GM12878 (cell line): ENCODE measurements around the gene PNMA8C. TPM values are rescaled to one million over a fixed set of nuclear protein-coding genes. Genes with fewer than 3 reads are reported as not detected.

Experiments
- ATAC-seq: fragments of 200-7000 bp; cut with Tn5 transposase; 3 replicates; pipeline ENCODE4 v1.9.1; 2020; ENCODE audit warnings: mild to moderate bottlenecking, moderate library complexity
- BruUV-seq: library from RNA; stranded (reverse); fragments of 400-500 nt; replicated peaks from 2 replicates; lab custom pipeline; 2021; lab: Mats Ljungman, UMichigan
- CTCF ChIA-PET: fragments of 300-600 bp; sonication (Branson Sonifier 250); formaldehyde crosslinking; extraction: SDS; loops from one replicate; lab custom pipeline; 2021; ENCODE audit warnings: inconsistent platforms; lab: Yijun Ruan, JAX
- POLR2A ChIA-PET: fragments of 350-600 bp; formaldehyde crosslinking; extraction: SDS; loops from one replicate; lab custom pipeline; 2021; ENCODE audit warnings: inconsistent platforms; lab: Charles Lee
- RAD21 ChIA-PET: fragments of 300-600 bp; sonication (Branson Sonifier 250); formaldehyde crosslinking; loops from one replicate; lab custom pipeline; 2023; ENCODE audit warnings: antibody characterized with exemption; ENCODE audit not compliant: unreplicated experiment; lab: Charles Lee
- SMC1A ChIA-PET: fragments of 300-600 bp; sonication (Branson Sonifier 250); formaldehyde crosslinking; loops from one replicate; lab custom pipeline; 2023; ENCODE audit not compliant: unreplicated experiment, uncharacterized antibody; lab: Charles Lee
- DNase-seq: peaks from one replicate; pipeline ENCODE4 v3.0.0-alpha.2; 2011; ENCODE audit warnings: low read depth, low spot score
- FAIRE-seq: peaks from 3 replicates; lab custom pipeline; 2011; peaks lifted over from hg19 to GRCh38; lab: Jason Lieb, UNC
- H2AFZ ChIP-seq: 2 replicates; pipeline ENCODE4 v1.6.0; 2011; ENCODE audit warnings: low read depth, low read length, control low read depth; ENCODE audit not compliant: control insufficient read depth
- H3K27ac ChIP-seq: 2 replicates; pipeline ENCODE4 v1.5.1; 2011; ENCODE audit warnings: control low read depth; ENCODE audit not compliant: control insufficient read depth, insufficient read depth
- H3K27me3 ChIP-seq, 2 experiments: replicated peaks in 1 of 2; 2 replicates each; pipeline versions ENCODE4 v1.6.0 to v1.6.1; 2011; ENCODE audit warnings: low read length in 1 of 2; ENCODE audit not compliant: control insufficient read depth in 2 of 2, insufficient read depth in 2 of 2
- H3K36me3 ChIP-seq, 2 experiments: 2 replicates each; pipeline ENCODE4 v1.5.1; 2011; ENCODE audit warnings: low read length in 1 of 2; ENCODE audit not compliant: control insufficient read depth in 2 of 2, insufficient read depth in 2 of 2
- H3K4me1 ChIP-seq: 2 replicates; pipeline ENCODE4 v1.6.1; 2011; ENCODE audit warnings: mild to moderate bottlenecking, low read length, moderate library complexity, mixed read lengths; ENCODE audit not compliant: control insufficient read depth, insufficient read depth
- H3K4me2 ChIP-seq: 2 replicates; pipeline ENCODE4 v1.6.0; 2011; ENCODE audit warnings: control low read depth; ENCODE audit not compliant: control insufficient read depth, insufficient read depth
- H3K4me3 ChIP-seq: fragments of 200-600 bp; sonication (generic); 2 replicates; pipeline ENCODE4 v1.5.1; 2016
- H3K79me2 ChIP-seq: 2 replicates; pipeline ENCODE4 v1.6.0; 2011; ENCODE audit warnings: low read length; ENCODE audit not compliant: control insufficient read depth, insufficient read depth
- H3K9ac ChIP-seq: 2 replicates; pipeline ENCODE4 v1.8.0; 2011; ENCODE audit warnings: low read length, control low read depth, mixed read lengths; ENCODE audit not compliant: control insufficient read depth, insufficient read depth
- H3K9me3 ChIP-seq: replicated peaks from 3 replicates; pipeline ENCODE4 v1.5.1; 2011; ENCODE audit warnings: mild to moderate bottlenecking, low read length; ENCODE audit not compliant: control insufficient read depth, insufficient read depth
- H4K20me1 ChIP-seq: 2 replicates; pipeline ENCODE4 v1.6.0; 2011; ENCODE audit not compliant: control insufficient read depth, insufficient read depth
- CBFB ChIP-seq: IDR thresholded peaks from 2 replicates; pipeline ENCODE4 v1.6.1; 2016; ENCODE audit warnings: antibody characterized with exemption, low read depth
- CHD1 ChIP-seq: IDR thresholded peaks from 2 replicates; pipeline ENCODE4 v1.6.1; 2012; ENCODE audit warnings: low read depth, low read length, improper control_type of control experiment
- DPF2 ChIP-seq: fragments of 450-650 bp; IDR thresholded peaks from 2 replicates; pipeline ENCODE4 v1.6.1; 2017; ENCODE audit warnings: mild to moderate bottlenecking
- EP300 ChIP-seq, 2 experiments: fragments of 150-350 bp in 1 of 2; IDR thresholded peaks; 2 replicates each; pipeline ENCODE4 v1.6.1; 2011 to 2012; ENCODE audit warnings: low read depth in 2 of 2, low read length in 2 of 2, borderline replicate concordance in 1 of 2, improper control_type of control experiment in 1 of 2, inconsistent platforms in 1 of 2; ENCODE audit not compliant: control insufficient read depth in 1 of 2
- EZH2 ChIP-seq: IDR thresholded peaks from 2 replicates; pipeline ENCODE4 v1.6.1; 2012; ENCODE audit warnings: low read depth, mild to moderate bottlenecking, control low read depth, inconsistent platforms, low read length, borderline replicate concordance; ENCODE audit not compliant: control insufficient read depth
- HCFC1 ChIP-seq: fragments of 150-350 bp; IDR thresholded peaks from 2 replicates; pipeline ENCODE4 v1.6.1; 2014; ENCODE audit warnings: low read length
- MTA3 ChIP-seq: IDR thresholded peaks from 2 replicates; pipeline ENCODE4 v1.6.1; 2012; ENCODE audit warnings: low read length, inconsistent platforms, borderline replicate concordance
- NFYB ChIP-seq: IDR thresholded peaks from 2 replicates; pipeline ENCODE4 v1.6.1; 2011; ENCODE audit warnings: low read depth, mild to moderate bottlenecking, low read length, improper control_type of control experiment, moderate library complexity; ENCODE audit not compliant: insufficient read depth
- POLR2A ChIP-seq: IDR thresholded peaks from 2 replicates; pipeline ENCODE4 v1.6.1; 2011; ENCODE audit warnings: low read depth, mild to moderate bottlenecking, low read length
- RCOR1 ChIP-seq: conservative IDR thresholded peaks from 2 replicates; pipeline ENCODE4 v1.6.1; 2012; ENCODE audit warnings: low read depth, low read length, improper control_type of control experiment
- SPI1 ChIP-seq: IDR thresholded peaks from 2 replicates; pipeline ENCODE4 v1.6.1; 2011; ENCODE audit warnings: low read depth, mild to moderate bottlenecking, low read length, moderate library complexity, borderline replicate concordance; ENCODE audit not compliant: insufficient read depth
- SREBF2 ChIP-seq: IDR thresholded peaks from 2 replicates; pipeline ENCODE4 v1.6.1; 2012; ENCODE audit warnings: mild to moderate bottlenecking, low read length
- TBL1XR1 ChIP-seq: IDR thresholded peaks from 2 replicates; pipeline ENCODE4 v1.6.1; 2012; ENCODE audit warnings: low read depth, low read length, improper control_type of control experiment
- ZZZ3 ChIP-seq: IDR thresholded peaks from 2 replicates; pipeline ENCODE4 v1.6.1; 2011; ENCODE audit warnings: low read depth; ENCODE audit not compliant: control insufficient read depth, insufficient read length
- WGBS: methylation state at CpG from one replicate; pipeline ENCODE4 v1.1.6; 2016; ENCODE audit warnings: low lambda C conversion rate; ENCODE audit not compliant: insufficient replicate concordance, insufficient coverage; ENCODE audit errors: missing lambda C conversion rate; 5-methylcytosine and 5-hydroxymethylcytosine counted together
- in situ Hi-C: fragments of 300-500 bp; cut with MboI; formaldehyde crosslinking; loops from 9 replicates; pipeline ENCODE4 v1.14.3; 2018; ENCODE audit warnings: mixed read lengths
- intact Hi-C: fragments of 100-400 bp; cut with micrococcal nuclease; formaldehyde crosslinking; loops from one replicate; pipeline ENCODE4 v1.14.2; 2022; ENCODE audit not compliant: unreplicated experiment
- polyA plus RNA-seq, 11 experiments: library from polyadenylated mRNA; depleted of rRNA in 4 of 11; unstranded in 6 of 11; stranded (reverse) in 5 of 11; fragments of >200 nt; fragmentation: Nextera tagmentation in 4 of 11; fragmentation: Illumina TruSeq in 1 of 11; extraction: Ambion mirVana in 4 of 11; extraction: Trizol in 1 of 11; gene quantifications; 1 replicate in 1 of 11; 2 replicates in 10 of 11; pipeline versions ENCODE4 v1.2.1 to v1.2.3, GENCODE V29; 2011 to 2016; ENCODE audit warnings: inconsistent platforms in 2 of 11, missing spikeins in 2 of 11, low read depth in 1 of 11
- total RNA-seq, 4 experiments: library from RNA; depleted of rRNA in 3 of 4; stranded (reverse); fragments of >200 nt in 3 of 4; fragmentation: Illumina TruSeq in 1 of 4; extraction: Trizol in 1 of 4; gene quantifications; 2 replicates each; pipeline versions ENCODE4 v1.2.1 to v1.2.3, GENCODE V29; 2013 to 2021
- TF ChIP-seq, protein P1 (sequence below): fragments of 450-650 bp; IDR thresholded peaks from 2 replicates; pipeline ENCODE4 v1.6.1; 2018; ENCODE audit warnings: borderline replicate concordance, mild to moderate bottlenecking; ENCODE audit not compliant: partially characterized antibody
- TF ChIP-seq, protein P2 (sequence below): fragments of 450-650 bp; IDR thresholded peaks from 2 replicates; pipeline ENCODE4 v1.6.1; 2017; ENCODE audit warnings: mild to moderate bottlenecking, moderate library complexity

PNMA8C gene
- total and polyA plus RNA-seq, 10 of the 15 experiments (the other 5 are each of a cell fraction or from before 2014, with no cell fraction given): not detected

DNA sequence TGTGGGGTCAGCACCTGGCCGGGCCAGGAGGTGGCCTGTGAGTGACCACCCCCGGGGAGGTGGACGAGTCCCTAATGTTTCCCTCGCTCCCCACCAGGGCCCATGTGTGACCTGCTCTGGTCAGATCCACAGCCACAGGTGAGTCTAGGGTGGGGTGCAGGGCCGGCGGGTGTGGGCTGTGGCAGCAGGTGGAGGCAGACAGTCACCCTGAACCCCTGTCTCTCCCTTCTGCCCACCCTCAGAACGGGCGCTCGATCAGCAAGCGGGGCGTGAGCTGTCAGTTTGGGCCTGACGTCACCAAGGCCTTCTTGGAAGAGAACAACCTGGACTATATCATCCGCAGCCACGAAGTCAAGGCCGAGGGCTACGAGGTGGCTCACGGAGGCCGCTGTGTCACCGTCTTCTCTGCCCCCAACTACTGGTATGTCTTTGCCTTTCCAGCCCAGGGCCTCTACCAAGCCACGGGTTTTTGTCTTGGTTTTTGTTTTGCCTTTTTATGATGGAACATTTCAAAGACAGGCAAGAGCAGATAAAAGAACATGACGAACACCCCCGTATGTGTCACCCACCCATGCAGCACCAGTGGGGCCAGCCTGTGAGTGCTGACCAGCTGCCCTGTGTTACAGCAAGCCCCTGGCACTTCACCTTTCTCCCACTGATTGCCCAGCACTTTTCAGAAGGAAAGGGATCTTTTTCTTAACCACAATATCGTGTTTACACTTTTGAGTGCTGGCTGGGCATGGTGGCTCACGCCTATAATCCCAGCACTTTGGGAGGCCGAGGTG lies 40.2 kb downstream of the PNMA8C start:
- Histone ChIP-seq H3K27me3 (no peaks in the 10 kb centered on the region), H3K27ac (no peak overlapping the region), H3K4me2 (no peak overlapping the region), H3K9me3 (no peaks in the 10 kb centered on the region), H3K4me3 (no peak overlapping the region), H2AFZ (no peak overlapping the region), H3K36me3 (peaks cover 34 to 52% of the 10 kb centered on the region in 2 experiments), H3K9ac (no peak overlapping the region), H4K20me1 (no peaks in the 10 kb centered on the region), H3K79me2 (no peaks in the 10 kb centered on the region), H3K4me1 (no peaks in the 10 kb centered on the region)
- ChIA-PET CTCF (no interaction called here), POLR2A (interaction anchor here (0.6 kb wide), 1 partner anchor 537 kb away, joined by 5 read pairs; no protein-coding TSS in a partner anchor), SMC1A (no interaction called here), RAD21 (no interaction called here)
- no TSS peak for BruUV-seq
- ATAC-seq: no peak
- WGBS: 97% methylated on average over 25 of the region's 25 CpGs
- no peak for DNase-seq
- no peak for FAIRE-seq
- in situ Hi-C loops: no loop called here
- intact Hi-C loops: no loop called here
- TF ChIP-seq, protein P1, sequence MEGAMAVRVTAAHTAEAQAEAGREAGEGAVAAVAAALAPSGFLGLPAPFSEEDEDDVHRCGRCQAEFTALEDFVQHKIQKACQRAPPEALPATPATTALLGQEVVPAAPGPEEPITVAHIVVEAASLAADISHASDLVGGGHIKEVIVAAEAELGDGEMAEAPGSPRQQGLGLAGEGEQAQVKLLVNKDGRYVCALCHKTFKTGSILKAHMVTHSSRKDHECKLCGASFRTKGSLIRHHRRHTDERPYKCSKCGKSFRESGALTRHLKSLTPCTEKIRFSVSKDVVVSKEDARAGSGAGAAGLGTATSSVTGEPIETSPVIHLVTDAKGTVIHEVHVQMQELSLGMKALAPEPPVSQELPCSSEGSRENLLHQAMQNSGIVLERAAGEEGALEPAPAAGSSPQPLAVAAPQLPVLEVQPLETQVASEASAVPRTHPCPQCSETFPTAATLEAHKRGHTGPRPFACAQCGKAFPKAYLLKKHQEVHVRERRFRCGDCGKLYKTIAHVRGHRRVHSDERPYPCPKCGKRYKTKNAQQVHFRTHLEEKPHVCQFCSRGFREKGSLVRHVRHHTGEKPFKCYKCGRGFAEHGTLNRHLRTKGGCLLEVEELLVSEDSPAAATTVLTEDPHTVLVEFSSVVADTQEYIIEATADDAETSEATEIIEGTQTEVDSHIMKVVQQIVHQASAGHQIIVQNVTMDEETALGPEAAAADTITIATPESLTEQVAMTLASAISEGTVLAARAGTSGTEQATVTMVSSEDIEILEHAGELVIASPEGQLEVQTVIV: no peak
- TF ChIP-seq DPF2 (no peak), CBFB (no peak), POLR2A (no peak; the same call in 1 of the 2 replicates), CHD1 (no peak), SPI1 (no peak), RCOR1 (no peak), NFYB (no peak), SREBF2 (no peak), EZH2 (no peak), HCFC1 (no peak), MTA3 (no peak), EP300 (IDR thresholded peaks at IDR 0.05; ENCODE audit: borderline replicate concordance in 1 of 2, control insufficient read depth in 1 of 2, low read depth in 2 of 2, low read length in 2 of 2) (no peak), ZZZ3 (no peak), TBL1XR1 (no peak)
- TF ChIP-seq, protein P2, sequence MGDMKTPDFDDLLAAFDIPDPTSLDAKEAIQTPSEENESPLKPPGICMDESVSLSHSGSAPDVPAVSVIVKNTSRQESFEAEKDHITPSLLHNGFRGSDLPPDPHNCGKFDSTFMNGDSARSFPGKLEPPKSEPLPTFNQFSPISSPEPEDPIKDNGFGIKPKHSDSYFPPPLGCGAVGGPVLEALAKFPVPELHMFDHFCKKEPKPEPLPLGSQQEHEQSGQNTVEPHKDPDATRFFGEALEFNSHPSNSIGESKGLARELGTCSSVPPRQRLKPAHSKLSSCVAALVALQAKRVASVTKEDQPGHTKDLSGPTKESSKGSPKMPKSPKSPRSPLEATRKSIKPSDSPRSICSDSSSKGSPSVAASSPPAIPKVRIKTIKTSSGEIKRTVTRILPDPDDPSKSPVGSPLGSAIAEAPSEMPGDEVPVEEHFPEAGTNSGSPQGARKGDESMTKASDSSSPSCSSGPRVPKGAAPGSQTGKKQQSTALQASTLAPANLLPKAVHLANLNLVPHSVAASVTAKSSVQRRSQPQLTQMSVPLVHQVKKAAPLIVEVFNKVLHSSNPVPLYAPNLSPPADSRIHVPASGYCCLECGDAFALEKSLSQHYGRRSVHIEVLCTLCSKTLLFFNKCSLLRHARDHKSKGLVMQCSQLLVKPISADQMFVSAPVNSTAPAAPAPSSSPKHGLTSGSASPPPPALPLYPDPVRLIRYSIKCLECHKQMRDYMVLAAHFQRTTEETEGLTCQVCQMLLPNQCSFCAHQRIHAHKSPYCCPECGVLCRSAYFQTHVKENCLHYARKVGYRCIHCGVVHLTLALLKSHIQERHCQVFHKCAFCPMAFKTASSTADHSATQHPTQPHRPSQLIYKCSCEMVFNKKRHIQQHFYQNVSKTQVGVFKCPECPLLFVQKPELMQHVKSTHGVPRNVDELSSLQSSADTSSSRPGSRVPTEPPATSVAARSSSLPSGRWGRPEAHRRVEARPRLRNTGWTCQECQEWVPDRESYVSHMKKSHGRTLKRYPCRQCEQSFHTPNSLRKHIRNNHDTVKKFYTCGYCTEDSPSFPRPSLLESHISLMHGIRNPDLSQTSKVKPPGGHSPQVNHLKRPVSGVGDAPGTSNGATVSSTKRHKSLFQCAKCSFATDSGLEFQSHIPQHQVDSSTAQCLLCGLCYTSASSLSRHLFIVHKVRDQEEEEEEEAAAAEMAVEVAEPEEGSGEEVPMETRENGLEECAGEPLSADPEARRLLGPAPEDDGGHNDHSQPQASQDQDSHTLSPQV: no peak
